Kidney epithelial cell (primary cell): Measurements from ENCODE around the gene KIF26A. TPM values are rescaled to one million over a fixed set of nuclear protein-coding genes. Genes with fewer than 3 reads are reported as not detected.

ENCODE experiments used
- DNase-seq: peaks from one replicate; pipeline ENCODE4 v3.0.0-alpha.2; 2010; ENCODE audit warnings: low read depth
- H3K27me3 ChIP-seq: 2 replicates; pipeline ENCODE4 v1.6.0; 2011; ENCODE audit warnings: low read length; ENCODE audit not compliant: control insufficient read depth, insufficient read depth
- H3K36me3 ChIP-seq: 2 replicates; pipeline ENCODE4 v1.5.1; 2011; ENCODE audit warnings: low read length; ENCODE audit not compliant: control insufficient read depth, insufficient read depth
- H3K4me3 ChIP-seq: 2 replicates; pipeline ENCODE4 v1.5.1; 2011; ENCODE audit warnings: low read depth, mild to moderate bottlenecking, control low read depth, low read length
- CTCF ChIP-seq: IDR thresholded peaks from 2 replicates; pipeline ENCODE4 v1.5.1; 2011; ENCODE audit warnings: mild to moderate bottlenecking, moderate library complexity, low read length, control low read depth, inconsistent platforms; ENCODE audit not compliant: insufficient read depth, poor library complexity, severe bottlenecking
- total RNA-seq: library from RNA; depleted of rRNA; stranded (reverse); fragments of >200 nt; gene quantifications from 2 replicates; pipeline ENCODE4 v1.2.3, GENCODE V29; 2015

Gene KIF26A
- total RNA-seq, 1 donor from 2014 or later, result 0.21 TPM

DNA sequence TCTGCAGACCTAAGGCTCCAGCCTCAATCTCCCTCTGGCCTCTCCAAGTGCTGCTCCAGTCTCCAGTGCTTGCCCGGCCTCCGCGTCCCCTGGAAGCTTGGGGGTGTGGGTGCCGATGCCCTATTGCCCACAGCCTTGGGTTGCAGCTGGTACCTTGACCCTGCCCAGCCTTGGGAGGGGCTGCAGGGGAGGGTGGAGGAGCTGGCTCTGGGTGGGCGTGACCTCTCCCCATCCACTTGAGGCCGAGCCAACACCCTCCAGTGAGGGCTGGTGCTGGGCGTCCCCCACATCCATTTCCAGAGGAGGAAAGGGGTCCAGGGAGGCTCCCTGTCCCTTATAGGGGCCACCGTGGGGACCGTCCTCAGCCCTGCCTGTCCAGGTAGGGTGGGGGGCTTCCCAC lies 24.1 kb downstream of the KIF26A start:
- TF ChIP-seq CTCF, result no peak
- H3K27me3 ChIP-seq, result no peaks in the 10 kb centered on the region
- H3K4me3 ChIP-seq, result no peak overlapping the region
- no peaks in the 10 kb centered on the region for H3K36me3 ChIP-seq
- no peak for DNase-seq

DNA sequence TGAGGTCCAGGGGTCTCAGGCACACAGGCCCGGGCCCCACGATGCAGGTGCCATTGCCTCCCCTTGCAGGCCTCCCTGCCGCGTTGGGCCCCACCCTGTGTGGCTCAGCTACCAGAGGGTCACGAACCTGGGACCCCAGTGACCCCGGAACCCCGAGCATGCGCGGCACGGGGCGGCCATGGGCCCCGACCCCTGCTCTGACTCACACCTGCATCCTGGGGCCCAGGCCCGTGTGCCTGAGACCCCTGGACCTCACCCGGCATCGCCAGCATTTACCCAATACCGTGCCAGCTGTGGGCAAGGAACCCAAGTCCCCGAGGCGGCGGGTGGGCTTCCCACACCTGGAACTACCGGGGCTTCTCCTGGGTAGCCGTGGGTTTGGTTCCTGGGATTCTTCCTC lies 25.2 kb downstream of the KIF26A start:
- TF ChIP-seq CTCF, result no peak
- H3K4me3 ChIP-seq, result no peak overlapping the region
- DNase-seq, result no peak
- H3K27me3 ChIP-seq, result no peaks in the 10 kb centered on the region
- no peaks in the 10 kb centered on the region for H3K36me3 ChIP-seq

DNA sequence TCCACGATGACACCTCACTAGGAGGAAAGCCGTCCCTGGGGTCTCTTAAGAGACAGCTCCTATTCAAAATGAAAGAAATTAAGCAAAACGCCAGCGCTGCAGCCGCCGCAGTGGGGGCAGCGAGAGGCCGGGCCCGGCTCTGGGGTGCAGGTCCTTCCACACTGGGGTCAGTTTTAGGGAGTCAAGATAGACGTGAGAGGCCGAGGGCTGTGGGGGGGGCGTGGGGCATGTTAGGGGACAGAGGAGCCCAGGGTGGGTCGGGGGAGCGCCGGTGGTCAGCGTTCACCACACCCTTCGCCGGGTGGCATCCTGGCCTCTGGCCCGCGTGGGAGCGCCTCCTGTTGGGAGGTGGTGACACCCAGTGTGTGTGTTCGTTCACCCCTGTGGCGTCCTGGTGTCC lies 25.7 kb downstream of the KIF26A start:
- no peak for TF ChIP-seq CTCF
- Histone ChIP-seq H3K4me3 (no peak overlapping the region), H3K36me3 (no peaks in the 10 kb centered on the region), H3K27me3 (peaks cover under 1% of the 10 kb centered on the region)
- no peak for DNase-seq

- H3K4me3 ChIP-seq, result no peak overlapping the region
- no peak for DNase-seq
- no peak for TF ChIP-seq CTCF
- H3K27me3 ChIP-seq, result peaks cover 2% of the 10 kb centered on the region
- no peaks in the 10 kb centered on the region for H3K36me3 ChIP-seq
Measured at GRCh38 chr14:104164512-104164911, 26.1 kb downstream of the KIF26A start.

- H3K27me3 ChIP-seq, result peaks cover 17% of the 10 kb centered on the region
- H3K36me3 ChIP-seq, result no peaks in the 10 kb centered on the region
- TF ChIP-seq CTCF, result no peak
- DNase-seq, result no peak
- no peak overlapping the region for H3K4me3 ChIP-seq
Measured at GRCh38 chr14:104166698-104167097, 28.3 kb downstream of the KIF26A start.

- H3K36me3 ChIP-seq, result no peaks in the 10 kb centered on the region
- H3K27me3 ChIP-seq, result peaks cover 20% of the 10 kb centered on the region
- H3K4me3 ChIP-seq, result no peak overlapping the region
- no peak for DNase-seq
- TF ChIP-seq CTCF, result no peak
Measured at GRCh38 chr14:104168603-104169002, 30.2 kb downstream of the KIF26A start.
